ENCODE measurements around the gene PLEKHF1.

Gene PLEKHF1

DNA sequence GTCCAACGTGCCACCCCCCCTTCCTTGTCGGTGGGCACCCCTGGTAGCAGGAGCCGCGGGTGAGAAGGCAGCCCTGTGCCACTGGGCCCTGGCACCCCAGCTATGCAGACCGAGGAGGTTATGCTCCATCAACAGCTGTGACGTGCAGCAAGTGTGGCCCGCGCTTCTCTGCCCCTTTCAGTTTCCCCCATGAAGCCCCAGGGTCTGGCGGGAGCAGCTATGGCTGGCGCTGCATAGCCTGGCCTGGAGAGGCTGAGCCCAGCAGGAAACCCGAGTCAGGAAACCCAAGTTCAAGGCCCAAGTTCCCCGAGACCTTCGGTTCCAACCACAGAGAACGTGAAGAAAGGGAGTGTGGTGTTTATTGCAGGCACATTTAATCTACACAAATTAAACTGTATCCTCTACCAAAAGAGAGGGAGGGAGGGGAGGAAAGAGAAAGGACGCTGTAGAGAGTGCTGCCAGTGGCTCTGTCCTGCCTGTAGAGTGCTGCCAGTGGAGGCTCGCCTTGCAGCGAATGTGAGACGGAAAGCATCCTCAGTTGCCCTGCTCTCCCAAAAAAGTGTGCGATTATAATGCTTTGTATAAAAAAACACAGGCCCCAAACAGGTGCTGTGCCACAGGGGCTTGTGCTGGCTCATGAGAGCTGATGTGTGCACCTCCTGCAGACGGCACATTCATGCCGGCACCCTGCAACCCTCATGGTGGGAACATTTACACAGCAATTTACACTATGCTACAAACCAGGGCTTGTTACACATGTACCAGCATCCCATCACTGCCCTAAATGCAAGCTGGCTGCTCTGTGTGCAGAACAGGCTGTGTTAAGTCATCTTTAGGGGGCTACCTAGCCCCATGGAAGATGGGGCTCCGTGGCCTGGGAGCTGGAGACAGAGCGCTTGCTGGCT is 42.8 kb upstream of the PLEKHF1 start:
- TF ChIP-seq, protein P1, sequence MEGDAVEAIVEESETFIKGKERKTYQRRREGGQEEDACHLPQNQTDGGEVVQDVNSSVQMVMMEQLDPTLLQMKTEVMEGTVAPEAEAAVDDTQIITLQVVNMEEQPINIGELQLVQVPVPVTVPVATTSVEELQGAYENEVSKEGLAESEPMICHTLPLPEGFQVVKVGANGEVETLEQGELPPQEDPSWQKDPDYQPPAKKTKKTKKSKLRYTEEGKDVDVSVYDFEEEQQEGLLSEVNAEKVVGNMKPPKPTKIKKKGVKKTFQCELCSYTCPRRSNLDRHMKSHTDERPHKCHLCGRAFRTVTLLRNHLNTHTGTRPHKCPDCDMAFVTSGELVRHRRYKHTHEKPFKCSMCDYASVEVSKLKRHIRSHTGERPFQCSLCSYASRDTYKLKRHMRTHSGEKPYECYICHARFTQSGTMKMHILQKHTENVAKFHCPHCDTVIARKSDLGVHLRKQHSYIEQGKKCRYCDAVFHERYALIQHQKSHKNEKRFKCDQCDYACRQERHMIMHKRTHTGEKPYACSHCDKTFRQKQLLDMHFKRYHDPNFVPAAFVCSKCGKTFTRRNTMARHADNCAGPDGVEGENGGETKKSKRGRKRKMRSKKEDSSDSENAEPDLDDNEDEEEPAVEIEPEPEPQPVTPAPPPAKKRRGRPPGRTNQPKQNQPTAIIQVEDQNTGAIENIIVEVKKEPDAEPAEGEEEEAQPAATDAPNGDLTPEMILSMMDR (IDR thresholded peaks at IDR 0.05): no peak

DNA sequence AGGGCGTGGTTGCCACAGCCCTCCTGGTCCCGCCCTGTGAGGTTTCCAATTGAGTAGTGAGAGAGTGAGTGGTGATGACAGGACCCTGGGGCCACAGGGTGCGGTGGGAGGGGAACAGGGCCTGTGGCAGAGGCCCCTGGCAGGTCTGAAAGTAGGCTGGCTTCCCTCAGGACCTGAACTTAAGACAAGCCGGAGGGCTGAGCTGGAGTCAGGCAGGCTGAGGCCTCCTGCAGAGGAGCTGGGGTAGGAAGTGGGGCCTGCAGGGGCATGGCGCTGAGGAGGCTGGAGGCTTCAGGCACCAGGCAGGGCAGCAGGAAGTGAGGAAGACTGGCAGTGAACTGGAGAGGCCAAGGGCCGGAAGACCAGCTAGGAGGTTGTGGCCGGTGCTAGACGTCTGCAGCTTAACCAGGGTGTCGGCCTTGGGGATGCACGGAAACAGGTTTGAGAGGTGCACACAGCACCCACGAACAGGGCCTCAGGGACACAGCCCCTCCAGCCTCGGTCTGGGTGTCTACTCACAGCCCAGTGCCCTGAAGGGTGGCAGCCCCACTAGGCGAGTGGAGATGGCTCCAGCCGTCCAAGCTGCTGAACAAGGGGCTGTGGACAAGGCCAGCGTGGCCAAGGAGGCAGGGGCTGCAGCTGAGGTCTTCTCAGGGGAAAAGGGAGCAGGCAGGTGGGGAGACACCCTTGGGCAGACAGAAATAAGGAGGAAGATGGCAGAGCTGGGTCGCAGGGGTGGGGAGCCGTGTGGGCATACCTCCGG is 41.4 kb upstream of the PLEKHF1 start:
- TF ChIP-seq, protein P1 (IDR thresholded peaks at IDR 0.05): no peak

DNA sequence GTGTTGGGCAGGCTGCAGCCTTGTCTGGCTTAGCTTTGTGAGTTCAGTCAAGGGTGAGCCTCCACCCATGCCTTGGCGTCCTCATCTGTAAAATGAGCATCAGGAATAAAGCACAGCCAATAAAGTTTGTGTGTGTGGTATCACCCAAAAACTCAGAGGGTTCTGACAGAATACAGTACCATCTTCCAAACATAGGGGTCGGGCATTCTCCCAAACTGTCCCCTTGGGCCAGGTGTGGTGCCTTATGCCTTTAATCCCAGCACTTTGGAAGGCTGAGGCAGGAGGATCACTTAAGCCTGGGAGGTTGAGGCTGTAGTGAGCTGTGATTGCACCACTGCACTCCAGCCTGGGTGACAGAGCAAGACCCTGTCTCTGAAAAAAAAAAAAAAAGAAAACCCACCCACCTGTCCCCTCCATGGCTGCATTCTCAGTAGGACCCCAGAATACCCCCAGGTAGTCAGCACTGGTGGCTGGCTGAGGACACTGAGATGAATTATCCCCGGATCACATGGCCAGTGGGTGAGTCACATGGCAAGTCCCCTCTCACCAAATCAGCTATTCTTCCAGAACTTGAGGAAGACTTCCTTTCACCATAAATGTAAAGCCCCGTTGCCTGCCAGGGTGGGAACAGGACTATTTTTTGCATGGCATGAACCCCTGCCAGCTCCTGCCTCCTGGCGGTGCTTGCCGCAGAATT is 40.6 kb upstream of the PLEKHF1 start:
- TF ChIP-seq, protein P1 (IDR thresholded peaks at IDR 0.05): no peak

DNA sequence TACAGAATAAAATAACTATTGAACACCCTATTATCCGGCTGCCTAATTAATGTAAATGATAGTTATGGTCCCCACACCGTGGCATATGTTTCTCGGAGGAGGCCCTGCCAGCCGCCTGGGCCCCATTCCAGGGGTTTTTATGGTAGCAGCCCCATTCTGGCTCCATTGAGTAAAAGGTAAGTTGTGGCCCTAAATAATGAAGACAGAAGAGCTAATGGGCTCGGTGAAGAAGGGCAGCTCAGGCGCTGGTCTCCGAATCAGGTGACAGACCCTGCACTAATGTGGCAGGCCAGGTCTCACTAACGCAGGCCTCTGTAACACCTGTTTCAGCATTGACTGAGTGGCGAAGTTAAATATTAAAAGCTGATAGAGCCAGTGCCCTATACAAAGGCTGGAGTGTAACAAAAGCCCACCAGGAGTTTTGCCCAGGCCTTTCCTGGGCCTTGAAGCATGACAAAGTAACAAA is 40.0 kb upstream of the PLEKHF1 start:
- TF ChIP-seq, protein P1 (IDR thresholded peaks at IDR 0.05): no peak

DNA sequence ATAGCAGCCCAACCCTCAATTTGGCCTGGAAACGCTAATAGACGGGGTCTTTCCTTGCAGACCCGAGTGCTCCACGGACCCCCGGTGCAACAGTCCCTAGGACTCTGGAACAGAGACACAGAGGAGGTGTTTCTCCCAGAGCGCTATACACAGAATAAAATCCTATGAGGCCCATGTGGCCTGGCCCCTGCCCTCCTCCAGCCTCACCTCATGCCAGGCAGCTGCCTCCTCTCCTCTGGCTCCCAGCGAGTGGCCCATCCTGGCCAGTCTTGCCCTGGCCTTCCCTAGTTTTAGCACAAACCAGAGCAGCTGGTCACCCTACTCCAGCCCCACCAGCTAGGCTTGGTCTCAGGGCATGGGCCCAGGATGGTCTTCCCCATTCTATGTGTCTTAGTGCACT is 38.9 kb upstream of the PLEKHF1 start:
- TF ChIP-seq, protein P1 (IDR thresholded peaks at IDR 0.05): no peak

DNA sequence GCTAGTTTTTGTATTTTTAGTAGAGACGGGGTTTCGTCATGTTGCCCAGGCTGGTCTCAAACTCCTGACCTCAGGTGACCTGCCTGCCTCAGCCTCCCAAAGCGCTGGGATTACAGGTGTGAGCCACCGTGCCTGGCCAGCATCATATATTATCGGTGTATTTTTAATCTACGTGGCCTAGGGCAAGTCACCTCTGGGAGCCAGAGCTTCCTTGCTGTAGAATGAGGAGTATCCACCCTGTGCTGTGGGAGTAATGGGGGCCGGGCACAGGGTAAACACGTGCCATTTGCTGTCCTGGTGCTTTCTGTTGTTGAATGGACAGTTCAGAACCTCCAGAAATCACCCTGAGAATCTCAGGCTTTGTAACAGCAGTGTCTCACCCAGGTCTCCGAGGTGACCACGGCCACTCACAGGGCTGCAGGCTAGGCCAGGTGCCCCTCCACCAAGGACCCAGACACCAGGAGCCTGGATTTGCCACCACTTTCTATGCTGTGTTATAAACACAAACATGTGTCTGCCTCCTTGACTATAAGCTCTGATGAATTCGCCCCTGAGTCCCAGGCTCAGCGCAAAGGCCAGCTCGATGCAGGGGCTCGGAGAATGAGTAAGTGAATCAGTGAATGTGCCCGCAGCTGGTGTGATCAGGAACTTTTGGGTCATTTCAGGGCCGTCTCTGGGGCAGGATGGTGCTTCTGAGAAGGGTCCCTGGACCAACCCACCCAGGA is 36.4 kb upstream of the PLEKHF1 start:
- TF ChIP-seq, protein P1 (IDR thresholded peaks at IDR 0.05): no peak
